KG1 (cell line): ENCODE results near the gene CPSF7.
A peak's percentile ranks its signal among the peaks of the same experiment; 100 is the strongest.
"Not testable (repeated sequence)": the region's sequence is repeated elsewhere in the genome, so short reads cannot be mapped to it uniquely, and the experiment has no call there.

ENCODE experiments used
- DNase-seq: peaks from one replicate; lab custom pipeline; 2025; lab: John Stamatoyannopoulos, UW

The CPSF7 gene

GRCh38 chr11:61439615-61440014 lies 9.8 kb upstream of the CPSF7 start:
- no peak for DNase-seq

- DNase-seq: no peak
These were observed 7.7 kb upstream of the CPSF7 start for GRCh38 chr11:61437496-61437895.

GRCh38 chr11:61430839-61431238 lies 1.1 kb upstream of the CPSF7 start:
- not testable (repeated sequence) for DNase-seq

GRCh38 chr11:61429346-61429690 lies 457 bp downstream of the CPSF7 start:
- peak; percentile 82 for DNase-seq

- DNase-seq: no peak
These were observed 4.2 kb downstream of the CPSF7 start for GRCh38 chr11:61425367-61426131.

- no peak for DNase-seq
These were observed 7.5 kb downstream of the CPSF7 start for GRCh38 chr11:61422226-61422625.

GRCh38 chr11:61418136-61418535 lies 11.6 kb downstream of the CPSF7 start:
- DNase-seq: no peak

GRCh38 chr11:61417670-61418069 lies 12.1 kb downstream of the CPSF7 start:
- no peak for DNase-seq

- DNase-seq: no peak
These were observed 12.8 kb downstream of the CPSF7 start for GRCh38 chr11:61416941-61417340.

- DNase-seq: no peak
These were observed 14.4 kb downstream of the CPSF7 start for GRCh38 chr11:61415381-61415780.

- no peak for DNase-seq
These were observed 15.2 kb downstream of the CPSF7 start for GRCh38 chr11:61414547-61414946.

GRCh38 chr11:61413496-61413895 lies 16.3 kb downstream of the CPSF7 start:
- no peak for DNase-seq

- no peak for DNase-seq
These were observed 18.2 kb downstream of the CPSF7 start for GRCh38 chr11:61411589-61411988.

GRCh38 chr11:61406991-61407728 lies 22.6 kb downstream of the CPSF7 start:
- no peak for DNase-seq

- DNase-seq: no peak
These were observed 23.7 kb downstream of the CPSF7 start for GRCh38 chr11:61406067-61406466.

- DNase-seq: no peak
These were observed 25.1 kb downstream of the CPSF7 start for GRCh38 chr11:61404641-61405040.

- DNase-seq: no peak
These were observed 25.7 kb downstream of the CPSF7 start for GRCh38 chr11:61404103-61404502.

GRCh38 chr11:61403658-61404057 lies 26.1 kb downstream of the CPSF7 start:
- no peak for DNase-seq

- no peak for DNase-seq
These were observed 28.2 kb downstream of the CPSF7 start for GRCh38 chr11:61401573-61401972.

- DNase-seq: no peak
These were observed 28.6 kb downstream of the CPSF7 start for GRCh38 chr11:61401173-61401572.

GRCh38 chr11:61392981-61393595 lies 36.7 kb downstream of the CPSF7 start:
- DNase-seq: no peak

- DNase-seq: no peak
These were observed 39.6 kb downstream of the CPSF7 start for GRCh38 chr11:61390161-61390560.
